Natural killer cell (primary cell): ENCODE data around the gene HOXB7. TPM values are rescaled to one million over a fixed set of nuclear protein-coding genes. Genes with fewer than 3 reads are reported as not detected.
A peak's percentile ranks its signal among the peaks of the same experiment; 100 is the strongest.

ENCODE experiments used
- ATAC-seq, 3 donors: fragments of 150-1000 bp in 2 of 3; fragments of 200-7000 bp in 1 of 3; cut with Tn5 transposase; 1 replicate in 1 of 3; 2 replicates in 2 of 3; pipeline ENCODE4 v1.10.0; 2021; ENCODE audit warnings: mild to moderate bottlenecking in 2 of 3, moderate library complexity in 2 of 3
- DNase-seq, 2 donors: peaks; one replicate each; pipeline versions ENCODE4 v3.0.0 to v3.0.0-alpha.2; 2013 to 2021; ENCODE audit warnings: mixed read lengths in 1 of 2
- H3K27ac ChIP-seq: one replicate; pipeline ENCODE4 v1.5.1; 2013; ENCODE audit warnings: mild to moderate bottlenecking, low read length
- H3K27me3 ChIP-seq: one replicate; pipeline ENCODE4 v1.6.1; 2013; ENCODE audit warnings: low read length; ENCODE audit not compliant: control insufficient read depth, insufficient read depth
- H3K36me3 ChIP-seq: one replicate; pipeline ENCODE4 v1.6.1; 2013; ENCODE audit warnings: low read length; ENCODE audit not compliant: control insufficient read depth, insufficient read depth
- H3K4me1 ChIP-seq: one replicate; pipeline ENCODE4 v1.6.1; 2013; ENCODE audit warnings: low read length; ENCODE audit not compliant: control insufficient read depth, insufficient read depth
- H3K4me3 ChIP-seq: one replicate; pipeline ENCODE4 v1.5.1; 2013; ENCODE audit warnings: low read length
- H3K9me3 ChIP-seq: one replicate; pipeline ENCODE4 v1.6.1; 2013; ENCODE audit warnings: low read length; ENCODE audit not compliant: control insufficient read depth, insufficient read depth
- H3K27ac Mint-ChIP-seq, 2 donors: one replicate each; pipeline ENCODE4 v1.8.0; 2022; ENCODE audit warnings: mild to moderate bottlenecking in 2 of 2, mixed read lengths in 2 of 2, moderate library complexity in 1 of 2
- H3K27me3 Mint-ChIP-seq, 2 donors: one replicate each; pipeline ENCODE4 v1.8.0; 2022; ENCODE audit warnings: low read depth in 2 of 2, mixed read lengths in 2 of 2
- H3K36me3 Mint-ChIP-seq: one replicate; pipeline ENCODE4 v1.8.0; 2022; ENCODE audit warnings: mixed read lengths
- H3K4me1 Mint-ChIP-seq, 2 donors: one replicate each; pipeline ENCODE4 v1.8.0; 2022; ENCODE audit warnings: mixed read lengths in 2 of 2
- H3K4me3 Mint-ChIP-seq: one replicate; pipeline ENCODE4 v1.8.0; 2022; ENCODE audit warnings: mild to moderate bottlenecking, moderate library complexity, mixed read lengths
- H3K9me3 Mint-ChIP-seq, 2 donors: one replicate each; pipeline ENCODE4 v1.8.0; 2022; ENCODE audit warnings: mixed read lengths in 2 of 2
- CTCF ChIP-seq: fragments of 200-600 bp; IDR thresholded peaks from one replicate; pipeline ENCODE4 v1.8.0; 2022; ENCODE audit warnings: antibody characterized with exemption
- WGBS: methylation state at CpG from one replicate; pipeline ENCODE4 v1.1.7; 2013; ENCODE audit warnings: missing lambda C conversion rate; ENCODE audit not compliant: insufficient coverage; 5-methylcytosine and 5-hydroxymethylcytosine counted together
- intact Hi-C: fragments of 100-400 bp; cut with micrococcal nuclease; formaldehyde crosslinking; loops from one replicate; pipeline ENCODE4 v1.14.2; 2022
- total RNA-seq, 4 donors: library from RNA; stranded (reverse); fragments of 120-200 nt in 1 of 4; gene quantifications; one replicate each; pipeline versions ENCODE4 v1.2.3 to v1.2.4, GENCODE V29; 2013 to 2022

Gene HOXB7
- total RNA-seq, 3 donors from 2014 or later (not counting 1 experiment from before 2014, with no cell fraction given) = 0.45 to 1.4 (median 0.97) TPM

- WGBS = 83% methylated on average over 2 of the region's 2 CpGs
- peak overlapping the region in 1 of 2 donors; percentile 92 for H3K27ac Mint-ChIP-seq
- peaks cover 68 to 83% of the 10 kb centered on the region in 2 donors for H3K27me3 Mint-ChIP-seq
Measured at GRCh38 chr17:48584223-48584741, 26.5 kb downstream of the HOXB7 start.

GRCh38 chr17:48583708-48584222 is 27.1 kb downstream of the HOXB7 start:
- H3K27me3 ChIP-seq = peaks cover 56% of the 10 kb centered on the region

More at GRCh38 chr17:48584223-48584741, 26.5 kb downstream of the HOXB7 start:
- peaks cover 33% of the 10 kb centered on the region for H3K4me1 ChIP-seq
- H3K4me3 ChIP-seq = no peak overlapping the region
- H3K9me3 ChIP-seq = no peaks in the 10 kb centered on the region
- no peak for TF ChIP-seq CTCF
- no peak overlapping the region for H3K27ac ChIP-seq
- Mint-ChIP-seq H3K4me3 (peak overlapping the region; percentile 32), H3K4me1 (peaks cover 40 to 54% of the 10 kb centered on the region in 2 donors), H3K36me3 (no peaks in the 10 kb centered on the region), H3K9me3 (no peaks in the 10 kb centered on the region)
- peak in 1 of 2 donors; percentile 5 for DNase-seq
- intact Hi-C loops = no loop called here
- peaks cover 59% of the 10 kb centered on the region for H3K27me3 ChIP-seq
- no peaks in the 10 kb centered on the region for H3K36me3 ChIP-seq
- no peak for ATAC-seq

GRCh38 chr17:48582750-48583069 is 28.1 kb downstream of the HOXB7 start:
- no peaks in the 10 kb centered on the region for H3K9me3 ChIP-seq
- H3K36me3 ChIP-seq = no peaks in the 10 kb centered on the region
- WGBS = 58% methylated on average over 3 of the region's 7 CpGs
- no peak for ATAC-seq
- Mint-ChIP-seq H3K36me3 (no peaks in the 10 kb centered on the region), H3K9me3 (no peaks in the 10 kb centered on the region), H3K4me1 (peaks cover 50 to 68% of the 10 kb centered on the region in 2 donors), H3K27ac (peak overlapping the region in 1 of 2 donors; percentile 78), H3K4me3 (peak overlapping the region; percentile 85), H3K27me3 (peaks cover 62 to 78% of the 10 kb centered on the region in 2 donors)
- H3K27ac ChIP-seq = no peak overlapping the region
- intact Hi-C loops = no loop called here
- H3K27me3 ChIP-seq = peaks cover 55% of the 10 kb centered on the region
- peaks cover 42% of the 10 kb centered on the region for H3K4me1 ChIP-seq
- no peak for DNase-seq
- no peak for TF ChIP-seq CTCF
- H3K4me3 ChIP-seq = no peak overlapping the region

More at GRCh38 chr17:48583708-48584222, 27.1 kb downstream of the HOXB7 start:
- no peak for DNase-seq
- peaks cover 39% of the 10 kb centered on the region for H3K4me1 ChIP-seq
- no peak for ATAC-seq
- no peaks in the 10 kb centered on the region for H3K9me3 ChIP-seq
- no peaks in the 10 kb centered on the region for H3K9me3 Mint-ChIP-seq
- no peak overlapping the region for H3K27ac ChIP-seq
- H3K36me3 Mint-ChIP-seq = no peaks in the 10 kb centered on the region
- no peak for TF ChIP-seq CTCF
- H3K4me3 Mint-ChIP-seq = peak overlapping the region; percentile 32
- no peak overlapping the region for H3K27ac Mint-ChIP-seq
- H3K36me3 ChIP-seq = no peaks in the 10 kb centered on the region
- H3K4me3 ChIP-seq = no peak overlapping the region
- WGBS = no CpG with 5 or more reads among the region's 3 CpGs
- intact Hi-C loops = no loop called here
- peaks cover 45 to 59% of the 10 kb centered on the region in 2 donors for H3K4me1 Mint-ChIP-seq
- H3K27me3 Mint-ChIP-seq = peaks cover 72 to 86% of the 10 kb centered on the region in 2 donors
